ENCODE data around the gene F10. TPM values are rescaled to one million over a fixed set of nuclear protein-coding genes. Genes with fewer than 3 reads are reported as not detected.

Gene F10
- total and polyA plus RNA-seq, 2 donors (not counting 3 experiments of a cell fraction or from before 2014, with no cell fraction given) = 0.25 TPM; not detected in 1

- Histone ChIP-seq H3K9ac (replicated peaks; ENCODE audit: extremely low read depth, insufficient read depth, low read length) (no peak overlapping the region), H3K79me2 (ENCODE audit: control insufficient read depth, insufficient read depth, low read length) (no peaks in the 10 kb centered on the region), H3K9me3 (replicated peaks; ENCODE audit: control insufficient read depth, insufficient read depth, low read length) (no peaks in the 10 kb centered on the region), H3K4me2 (ENCODE audit: insufficient read depth, low read length) (no peak overlapping the region), H2AFZ (ENCODE audit: low read depth, low read length) (no peak overlapping the region), H4K20me1 (replicated peaks; ENCODE audit: control insufficient read depth, extremely low read depth, insufficient read depth, low read length) (no peaks in the 10 kb centered on the region), H3K36me3 (ENCODE audit: control insufficient read depth in 2 of 2, extremely low read depth in 1 of 2, insufficient read depth in 2 of 2, low read length in 2 of 2) (no peaks in the 10 kb centered on the region), H3K4me1 (ENCODE audit: control insufficient read depth, extremely low read depth, insufficient read depth, low read length) (peaks cover 6% of the 10 kb centered on the region), H3K9me1 (replicated peaks; ENCODE audit: control insufficient read depth, extremely low read depth, insufficient read depth, low read length) (no peaks in the 10 kb centered on the region), H3K27me3 (ENCODE audit: control insufficient read depth in 2 of 2, insufficient read depth in 2 of 2, low read length in 2 of 2) (peaks cover 0 to 2% of the 10 kb centered on the region in 2 experiments), H3K4me3 (replicated peaks in 1 of 3; ENCODE audit: insufficient read depth in 1 of 3, low read depth in 1 of 3, low read length in 3 of 3) (no peak overlapping the region), H3K27ac (ENCODE audit: insufficient read depth, low read depth, low read length) (no peak overlapping the region)
- TF ChIP-seq GATA2 (IDR thresholded peaks at IDR 0.05; ENCODE audit: insufficient read depth, insufficient read length, low read depth, low read length) = no peak
- TF ChIP-seq POLR2A (IDR thresholded peaks at IDR 0.05; ENCODE audit: low read depth, low read length) = no peak
- no peak for TF ChIP-seq MAX (IDR thresholded peaks at IDR 0.05; ENCODE audit: insufficient read depth, insufficient read length)
- TF ChIP-seq, protein P1, sequence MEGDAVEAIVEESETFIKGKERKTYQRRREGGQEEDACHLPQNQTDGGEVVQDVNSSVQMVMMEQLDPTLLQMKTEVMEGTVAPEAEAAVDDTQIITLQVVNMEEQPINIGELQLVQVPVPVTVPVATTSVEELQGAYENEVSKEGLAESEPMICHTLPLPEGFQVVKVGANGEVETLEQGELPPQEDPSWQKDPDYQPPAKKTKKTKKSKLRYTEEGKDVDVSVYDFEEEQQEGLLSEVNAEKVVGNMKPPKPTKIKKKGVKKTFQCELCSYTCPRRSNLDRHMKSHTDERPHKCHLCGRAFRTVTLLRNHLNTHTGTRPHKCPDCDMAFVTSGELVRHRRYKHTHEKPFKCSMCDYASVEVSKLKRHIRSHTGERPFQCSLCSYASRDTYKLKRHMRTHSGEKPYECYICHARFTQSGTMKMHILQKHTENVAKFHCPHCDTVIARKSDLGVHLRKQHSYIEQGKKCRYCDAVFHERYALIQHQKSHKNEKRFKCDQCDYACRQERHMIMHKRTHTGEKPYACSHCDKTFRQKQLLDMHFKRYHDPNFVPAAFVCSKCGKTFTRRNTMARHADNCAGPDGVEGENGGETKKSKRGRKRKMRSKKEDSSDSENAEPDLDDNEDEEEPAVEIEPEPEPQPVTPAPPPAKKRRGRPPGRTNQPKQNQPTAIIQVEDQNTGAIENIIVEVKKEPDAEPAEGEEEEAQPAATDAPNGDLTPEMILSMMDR (IDR thresholded peaks at IDR 0.05; ENCODE audit: extremely low read depth in 1 of 2, insufficient read depth in 1 of 2, low read depth in 1 of 2, low read length in 2 of 2) = no peak
- TF ChIP-seq POLR2AphosphoS5 (IDR thresholded peaks at IDR 0.05; ENCODE audit: insufficient read depth, low read depth, low read length) = no peak
- TF ChIP-seq MYC (IDR thresholded peaks at IDR 0.05; ENCODE audit: low read depth, low read length) = no peak
- TF ChIP-seq EZH2 (IDR thresholded peaks at IDR 0.05; ENCODE audit: borderline replicate concordance, low read depth, low read length, severe bottlenecking) = no peak
- no peak for TF ChIP-seq FOS (IDR thresholded peaks at IDR 0.05; ENCODE audit: borderline replicate concordance, insufficient read depth, low read length)
- no peak for TF ChIP-seq JUN (IDR thresholded peaks at IDR 0.05; ENCODE audit: borderline replicate concordance, insufficient read depth, insufficient read length, low read depth)
- BruUV-seq (replicated peaks) = no TSS peak
- intact Hi-C loops (cut with micrococcal nuclease) = no loop called here
- POLR2A ChIA-PET = no interaction called here
- CTCF ChIA-PET = no interaction called here
- FAIRE-seq (no peak), DNase-seq (ENCODE audit: low read depth, low spot score) (no peak)
- dilution Hi-C loops (cut with MboI; ENCODE audit: extremely low pct_ligation_motif_present, low sequenced_read_pairs) = no loop called here
Measured at GRCh38 chr13:113164492-113164891, 41.9 kb downstream of the F10 start.

Data from endothelial cell of umbilical vein (primary cell).